Duodenal mucosa (tissue), 2 donors: Measurements from ENCODE around the gene COL1A1.

ENCODE experiments used
- H3K27ac ChIP-seq: one replicate; pipeline ENCODE4 v1.7.0; 2013; ENCODE audit warnings: low read depth, low read length
- H3K27me3 ChIP-seq, 2 donors: one replicate each; pipeline ENCODE4 v1.7.0; 2013; ENCODE audit warnings: low read length in 2 of 2, control low read depth in 1 of 2; ENCODE audit not compliant: insufficient read depth in 2 of 2, control insufficient read depth in 1 of 2
- H3K36me3 ChIP-seq, 2 donors: one replicate each; pipeline ENCODE4 v1.7.0; 2013; ENCODE audit warnings: low read length in 2 of 2, control low read depth in 1 of 2; ENCODE audit not compliant: insufficient read depth in 2 of 2, control insufficient read depth in 1 of 2
- H3K4me1 ChIP-seq, 2 donors: one replicate each; pipeline ENCODE4 v1.7.0; 2013; ENCODE audit warnings: low read length in 2 of 2, control low read depth in 1 of 2; ENCODE audit not compliant: insufficient read depth in 2 of 2, control insufficient read depth in 1 of 2
- H3K4me3 ChIP-seq, 2 donors: one replicate each; pipeline ENCODE4 v1.7.0; 2013; ENCODE audit warnings: low read length in 2 of 2, low read depth in 1 of 2
- H3K9ac ChIP-seq, 2 donors: one replicate each; pipeline ENCODE4 v1.7.0; 2013; ENCODE audit warnings: low read length in 2 of 2, low read depth in 1 of 2
- H3K9me3 ChIP-seq, 2 donors: one replicate each; pipeline ENCODE4 v1.7.0; 2013; ENCODE audit warnings: low read length in 2 of 2, control low read depth in 1 of 2; ENCODE audit not compliant: control insufficient read depth in 1 of 2

COL1A1 gene

DNA sequence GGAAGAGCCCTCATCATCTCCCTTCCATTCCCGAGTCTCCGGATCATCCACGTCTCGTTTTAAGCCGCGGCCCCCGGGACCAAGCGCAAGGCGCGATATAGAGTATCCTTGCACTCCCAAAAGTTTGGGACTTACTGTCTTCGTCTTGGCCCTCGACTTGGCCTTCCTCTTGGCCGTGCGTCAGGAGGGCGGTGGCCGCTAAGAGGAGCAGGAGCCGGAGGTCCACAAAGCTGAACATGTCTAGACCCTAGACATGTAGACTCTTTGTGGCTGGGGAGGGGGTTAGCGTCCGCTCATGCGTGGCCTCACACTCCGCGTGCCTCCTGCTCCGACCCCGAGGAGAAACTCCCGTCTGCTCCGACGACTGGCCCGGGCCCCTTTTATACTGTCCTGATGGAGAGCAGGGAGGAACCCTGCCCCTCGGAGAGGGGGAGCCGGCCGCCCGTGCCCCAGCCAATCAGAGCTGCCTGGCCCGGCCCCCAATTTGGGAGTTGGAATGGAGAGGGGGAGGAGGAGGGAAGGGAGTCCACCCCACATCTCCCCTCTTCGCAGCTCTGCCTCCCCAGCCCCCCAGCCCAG lies at the start of gene COL1A1:
TSS of gene COL1A1 (minus strand) at position 356 of the 579 bp plus-strand sequence. CDS start at position 238, 118 bp downstream.
- peak within 1 kb of the TSS; percentile 54 to 61 for H3K9ac ChIP-seq
- peaks cover 7 to 10% of the 10 kb centered on the region in 2 donors for H3K4me1 ChIP-seq

GRCh38 chr17:50248255-50248654 lies 46.8 kb upstream of the COL1A1 start:
- no peak overlapping the region for H3K9ac ChIP-seq
- peaks cover 0 to 3% of the 10 kb centered on the region in 2 donors for H3K9me3 ChIP-seq
- no peak overlapping the region for H3K4me3 ChIP-seq
- no peak overlapping the region for H3K27ac ChIP-seq
- no peaks in the 10 kb centered on the region for H3K4me1 ChIP-seq
- no peaks in the 10 kb centered on the region for H3K36me3 ChIP-seq
- H3K27me3 ChIP-seq = no peaks in the 10 kb centered on the region

More for the DNA sequence above, at the start of gene COL1A1:
- peaks cover 21 to 24% of the 10 kb centered on the region in 2 donors for H3K27me3 ChIP-seq
- peak within 1 kb of the TSS; percentile 61 to 67 for H3K4me3 ChIP-seq
- H3K9me3 ChIP-seq = no peaks in the 10 kb centered on the region
- peak within 1 kb of the TSS; percentile 81 for H3K27ac ChIP-seq
- H3K36me3 ChIP-seq = no peaks in the 10 kb centered on the region

- Histone ChIP-seq H3K9ac (no peak overlapping the region), H3K4me1 (no peaks in the 10 kb centered on the region), H3K9me3 (peaks cover 0 to under 1% of the 10 kb centered on the region in 2 donors), H3K27ac (no peak overlapping the region), H3K4me3 (no peak overlapping the region), H3K36me3 (no peaks in the 10 kb centered on the region), H3K27me3 (no peaks in the 10 kb centered on the region)
Observed at GRCh38 chr17:50244771-50245170, 43.3 kb upstream of the COL1A1 start.

DNA sequence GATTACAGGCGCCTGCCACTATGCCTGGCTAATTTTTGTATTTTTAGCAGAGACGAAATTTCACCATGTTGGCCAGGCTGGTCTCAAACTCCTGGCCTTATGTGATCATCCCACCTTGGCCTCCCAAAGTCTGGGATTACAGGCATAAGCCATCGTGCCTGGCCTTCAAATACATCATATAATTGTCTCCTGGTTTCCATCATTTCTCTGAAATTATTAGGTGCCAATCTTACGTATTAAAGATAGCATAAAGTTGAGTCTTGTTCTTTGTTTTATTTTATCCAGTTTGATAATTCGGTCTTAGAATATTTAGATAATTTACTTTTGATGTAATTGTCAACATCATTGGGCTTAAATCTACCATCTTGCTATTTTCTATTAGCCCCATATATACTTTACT lies 40.0 kb upstream of the COL1A1 start:
- peaks cover 0 to 7% of the 10 kb centered on the region in 2 donors for H3K27me3 ChIP-seq
- no peaks in the 10 kb centered on the region for H3K4me1 ChIP-seq
- no peaks in the 10 kb centered on the region for H3K9me3 ChIP-seq
- no peak overlapping the region for H3K4me3 ChIP-seq
- no peaks in the 10 kb centered on the region for H3K36me3 ChIP-seq
- no peak overlapping the region for H3K9ac ChIP-seq
- H3K27ac ChIP-seq = no peak overlapping the region

DNA sequence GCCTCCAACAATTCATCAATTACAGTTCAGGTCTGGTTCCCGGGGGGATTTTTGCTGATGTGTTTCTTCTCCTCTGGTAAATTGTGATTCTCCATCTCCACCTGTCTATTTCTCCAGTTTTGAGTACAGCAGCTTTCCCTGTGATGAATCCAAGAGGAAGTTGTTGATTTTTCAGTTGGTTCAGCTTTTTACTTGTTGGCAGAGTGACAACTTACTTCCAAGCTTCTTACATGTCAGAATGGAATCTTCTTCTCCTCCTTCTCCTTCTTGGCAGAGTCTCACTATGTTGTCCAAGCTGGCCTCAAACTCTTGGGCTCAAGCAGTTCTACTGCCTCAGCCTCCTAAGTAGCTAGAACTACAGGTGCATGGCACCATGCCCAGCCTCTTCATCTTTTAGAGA lies 39.4 kb upstream of the COL1A1 start:
- Histone ChIP-seq H3K27ac (no peak overlapping the region), H3K27me3 (peaks cover 0 to 7% of the 10 kb centered on the region in 2 donors), H3K4me1 (no peaks in the 10 kb centered on the region)

DNA sequence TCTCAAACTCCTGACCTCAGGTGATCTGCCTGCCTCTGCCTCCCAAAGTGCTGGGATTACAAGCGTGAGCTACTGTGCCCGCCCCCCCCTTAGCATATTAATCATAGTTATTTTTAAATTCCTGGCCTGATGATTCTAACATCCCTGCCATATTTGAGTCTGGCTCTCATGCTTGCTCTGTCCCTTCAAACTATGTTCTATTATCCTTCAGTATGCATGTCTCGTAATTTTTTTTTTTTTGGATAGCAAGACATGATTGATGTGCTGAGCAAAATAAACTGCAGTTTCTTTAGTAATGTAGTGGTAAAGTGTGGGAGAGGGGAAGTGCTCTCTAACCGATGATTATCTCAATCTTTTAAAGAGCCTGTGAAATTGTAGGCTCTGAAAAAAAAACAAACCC lies 38.5 kb upstream of the COL1A1 start:
- Histone ChIP-seq H3K27ac (no peak overlapping the region), H3K36me3 (no peaks in the 10 kb centered on the region), H3K4me1 (no peaks in the 10 kb centered on the region), H3K27me3 (peaks cover 0 to 7% of the 10 kb centered on the region in 2 donors), H3K4me3 (no peak overlapping the region), H3K9ac (no peak overlapping the region), H3K9me3 (no peaks in the 10 kb centered on the region)

More for the DNA sequence above, 39.4 kb upstream of the COL1A1 start:
- Histone ChIP-seq H3K36me3 (no peaks in the 10 kb centered on the region), H3K9me3 (no peaks in the 10 kb centered on the region), H3K9ac (no peak overlapping the region), H3K4me3 (no peak overlapping the region)

- Histone ChIP-seq H3K9ac (no peak overlapping the region), H3K4me1 (no peaks in the 10 kb centered on the region), H3K27ac (no peak overlapping the region), H3K27me3 (peaks cover 0 to 7% of the 10 kb centered on the region in 2 donors), H3K9me3 (peaks cover 0 to 4% of the 10 kb centered on the region in 2 donors), H3K36me3 (no peaks in the 10 kb centered on the region), H3K4me3 (no peak overlapping the region)
Observed at GRCh38 chr17:50238601-50239280, 37.3 kb upstream of the COL1A1 start.

DNA sequence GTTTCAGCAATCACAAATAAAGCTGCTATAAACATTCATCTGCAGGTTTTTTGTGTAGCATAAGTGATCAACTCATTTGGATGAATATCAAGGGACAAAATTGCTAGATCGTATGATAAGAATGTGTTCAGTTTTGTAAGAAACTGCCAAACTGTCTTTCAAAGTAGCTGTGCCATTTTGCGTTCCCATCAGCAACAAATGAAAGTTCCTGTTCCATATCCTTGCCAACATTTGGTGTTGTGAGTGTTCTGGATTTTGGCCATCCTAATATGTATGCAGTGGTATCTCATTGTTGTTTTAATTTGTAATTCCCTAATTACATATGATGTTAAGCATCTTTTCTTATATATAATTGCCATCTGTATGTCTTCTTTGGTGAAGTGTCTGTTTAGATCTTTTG lies 36.5 kb upstream of the COL1A1 start:
- no peaks in the 10 kb centered on the region for H3K4me1 ChIP-seq
- peaks cover 0 to 7% of the 10 kb centered on the region in 2 donors for H3K27me3 ChIP-seq
- no peak overlapping the region for H3K9ac ChIP-seq
- H3K36me3 ChIP-seq = no peaks in the 10 kb centered on the region
- no peak overlapping the region for H3K27ac ChIP-seq
- peaks cover 0 to 4% of the 10 kb centered on the region in 2 donors for H3K9me3 ChIP-seq
- H3K4me3 ChIP-seq = no peak overlapping the region

DNA sequence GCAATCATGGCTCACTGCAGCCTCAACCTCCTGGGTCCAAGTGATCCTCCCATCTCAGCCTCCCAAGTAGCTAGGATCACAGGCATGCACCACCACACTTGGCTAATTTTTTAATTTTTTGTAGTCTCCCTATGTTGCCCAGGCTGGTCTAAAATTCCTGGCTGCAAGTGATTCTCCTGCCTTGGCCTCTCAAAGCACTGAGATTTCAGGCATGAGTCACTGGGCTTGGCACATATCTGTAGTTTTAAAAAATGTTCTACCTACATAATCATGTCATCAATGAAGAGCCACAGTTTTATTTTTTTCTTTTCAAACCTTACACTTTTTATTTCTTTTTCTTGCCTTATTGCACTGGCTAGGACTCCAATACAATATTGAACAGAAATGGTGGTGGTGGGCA lies 33.1 kb upstream of the COL1A1 start:
- Histone ChIP-seq H3K27ac (no peak overlapping the region), H3K4me3 (no peak overlapping the region), H3K27me3 (peaks cover 0 to 7% of the 10 kb centered on the region in 2 donors), H3K9me3 (peaks cover 0 to 4% of the 10 kb centered on the region in 2 donors), H3K36me3 (no peaks in the 10 kb centered on the region), H3K9ac (no peak overlapping the region), H3K4me1 (no peaks in the 10 kb centered on the region)

GRCh38 chr17:50225701-50226240 lies 24.3 kb upstream of the COL1A1 start:
- Histone ChIP-seq H3K27ac (no peak overlapping the region), H3K36me3 (no peaks in the 10 kb centered on the region), H3K4me1 (no peaks in the 10 kb centered on the region), H3K4me3 (no peak overlapping the region), H3K9me3 (peaks cover 0 to 2% of the 10 kb centered on the region in 2 donors), H3K27me3 (no peaks in the 10 kb centered on the region), H3K9ac (no peak overlapping the region)
